ENCODE measurements around the gene ST6GAL1. TPM values are rescaled to one million over a fixed set of nuclear protein-coding genes. Genes with fewer than 3 reads are reported as not detected.

The ST6GAL1 gene
- total and polyA plus RNA-seq, 2 of the 13 experiments (the other 11 are each of a cell fraction or from before 2014, with no cell fraction given): 79.9 to 164 TPM

- peak overlapping the region; percentile 52 for H3K4me2 ChIP-seq (ENCODE audit: low read depth, low read length)
- H3K27me3 ChIP-seq (ENCODE audit: control insufficient read depth in 1 of 2, insufficient read depth in 2 of 2, low read length in 2 of 2): no peaks in the 10 kb centered on the region; a peak in 2 of 5 replicates
- ChIA-PET CTCF (ENCODE audit: low intra/inter-chr PET ratio, low total read pairs) (no interaction called here), POLR2A (interaction anchor here (0.8 to 1.3 kb wide), 4 partner anchors 10 to 119 kb away, joined by 3 read pairs; no protein-coding TSS in a partner anchor)
- no peaks in the 10 kb centered on the region for H3K36me3 ChIP-seq (replicated peaks in 1 of 2; ENCODE audit: control insufficient read depth in 1 of 2, insufficient read depth in 2 of 2, low read length in 2 of 2)
- intact Hi-C loops (cut with micrococcal nuclease; ENCODE audit: unreplicated experiment) (no loop called here), in situ Hi-C loops (cut with HindIII; ENCODE audit: extremely low pct_ligation_motif_present, low pct_unique_long_range_greater_than_20kb) (no loop called here)
- 50% methylated on average over 2 of the region's 9 CpGs for WGBS (ENCODE audit: low lambda C conversion rate)
- no peak overlapping the region for H3K27ac ChIP-seq (ENCODE audit: extremely low read length, insufficient read depth, low read length)
- no peaks in the 10 kb centered on the region for H3K9me3 ChIP-seq (ENCODE audit: low read length)
- H3K9ac ChIP-seq (ENCODE audit: insufficient read depth, low read depth, low read length): no peak overlapping the region
- H3K4me1 ChIP-seq (ENCODE audit: insufficient read depth, low read length): peaks cover 26% of the 10 kb centered on the region
- no peaks in the 10 kb centered on the region for H3K79me2 ChIP-seq (ENCODE audit: insufficient read depth, low read length)
- FAIRE-seq: no peak
- no peaks in the 10 kb centered on the region for H4K20me1 ChIP-seq (ENCODE audit: insufficient read depth, low read length)
- no peak for DNase-seq (ENCODE audit: low spot score)
- H2AFZ ChIP-seq (ENCODE audit: low read length): no peak overlapping the region
- peak overlapping the region in 1 of 3 experiments; percentile 20; a peak in 1 of 6 replicates for H3K4me3 ChIP-seq (replicated peaks in 1 of 3; ENCODE audit: insufficient read depth in 1 of 3, low read depth in 2 of 3, low read length in 3 of 3)
- peak; percentile 27; the same call in 2 of the 3 replicates for ATAC-seq
- no TSS peak for BruUV-seq (replicated peaks)
- TF ChIP-seq FOXK2 (IDR thresholded peaks at IDR 0.05) (no peak), XRCC5 (optimal IDR thresholded peaks at IDR 0.05; ENCODE audit: low read length) (no peak), FOXA1 (IDR thresholded peaks at IDR 0.05) (no peak), FOXA1 (CRISPR knock-in tag; IDR thresholded peaks at IDR 0.05) (no peak), HOXA3 (CRISPR knock-in tag; IDR thresholded peaks at IDR 0.05) (no peak), SOX13 (IDR thresholded peaks at IDR 0.05) (no peak), SOX13 (CRISPR knock-in tag; conservative IDR thresholded peaks at IDR 0.05 in 1 of 2, IDR thresholded peaks at IDR 0.05 in 1 of 2) (no peak), MYC (CRISPR knock-in tag; IDR thresholded peaks at IDR 0.05; ENCODE audit: borderline replicate concordance) (0 out of 2 replicates have a peak, but pooled peaks have one; percentile 21), ZNF687 (CRISPR knock-in tag; IDR thresholded peaks at IDR 0.05) (peak; percentile 69), SALL1 (CRISPR knock-in tag; IDR thresholded peaks at IDR 0.05) (0 out of 2 replicates have a peak, but pooled peaks have one; percentile 9), NFIB (CRISPR knock-in tag; IDR thresholded peaks at IDR 0.05; ENCODE audit: borderline replicate concordance) (no peak), ZBTB34 (CRISPR knock-in tag; IDR thresholded peaks at IDR 0.05) (no peak), MYPOP (CRISPR knock-in tag; IDR thresholded peaks at IDR 0.05) (no peak), ZNF737 (CRISPR knock-in tag; IDR thresholded peaks at IDR 0.05; ENCODE audit: borderline replicate concordance) (0 out of 2 replicates have a peak, but pooled peaks have one; percentile 27), ZBTB26 (CRISPR knock-in tag; IDR thresholded peaks at IDR 0.05; ENCODE audit: borderline replicate concordance) (no peak), HNF4A (CRISPR knock-in tag; IDR thresholded peaks at IDR 0.05) (peak; percentile 49), KLF9 (CRISPR knock-in tag; IDR thresholded peaks at IDR 0.05; ENCODE audit: low read depth) (no peak), PAF1 (CRISPR knock-in tag; IDR thresholded peaks at IDR 0.05) (no peak)
Measured at GRCh38 chr3:186922224-186922623, 8.1 kb upstream of the ST6GAL1 start.

Data from HepG2 (cell line).